ENCODE measurements around the gene KAT2B.

DNA sequence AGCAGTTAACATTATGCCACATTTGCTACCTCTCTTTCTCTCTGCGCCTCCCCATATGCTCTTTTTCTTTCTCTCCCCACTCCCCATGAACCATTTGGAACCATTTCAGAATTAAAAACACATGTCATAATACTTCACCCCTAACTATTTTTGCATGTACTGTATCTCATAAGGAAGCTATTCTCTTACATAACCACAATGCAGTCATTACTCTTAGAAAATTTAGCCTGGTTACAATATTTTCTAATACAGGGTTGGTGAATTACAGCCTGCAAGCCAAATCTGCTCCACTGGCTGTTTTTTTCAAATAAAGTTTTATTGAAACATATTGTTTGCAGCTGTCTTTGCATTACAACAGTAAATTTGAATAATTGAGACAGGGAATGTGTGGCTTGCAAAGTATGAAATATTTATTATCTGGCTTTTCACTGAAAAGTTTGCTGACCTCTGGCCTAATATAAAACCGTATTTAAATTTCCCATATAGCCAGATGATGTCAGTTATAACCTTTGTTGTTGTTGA, 82.9 kb downstream of the KAT2B start:
- TF ChIP-seq POLR2A (IDR thresholded peaks at IDR 0.05) (no peak), CTCF (IDR thresholded peaks at IDR 0.05) (no peak)
